Skeletal muscle tissue (tissue), 4 donors: ENCODE measurements around the gene TP53I3. TPM values are rescaled to one million over a fixed set of nuclear protein-coding genes. Genes with fewer than 3 reads are reported as not detected.
A peak's percentile ranks its signal among the peaks of the same experiment; 100 is the strongest.

Experiments used
- H3K27ac ChIP-seq: one replicate; pipeline ENCODE4 v1.7.0; 2013; ENCODE audit warnings: mild to moderate bottlenecking, low read depth, low read length, inconsistent platforms
- H3K27me3 ChIP-seq, 3 donors: one replicate each; pipeline ENCODE4 v1.7.0; 2013; ENCODE audit warnings: low read length in 3 of 3; ENCODE audit not compliant: control insufficient read depth in 3 of 3, insufficient read depth in 3 of 3
- H3K36me3 ChIP-seq, 3 donors: one replicate each; pipeline ENCODE4 v1.7.0; 2013; ENCODE audit warnings: low read length in 3 of 3; ENCODE audit not compliant: control insufficient read depth in 3 of 3, insufficient read depth in 3 of 3
- H3K4me1 ChIP-seq, 3 donors: one replicate each; pipeline ENCODE4 v1.7.0; 2013; ENCODE audit warnings: low read length in 3 of 3, mild to moderate bottlenecking in 3 of 3; ENCODE audit not compliant: control insufficient read depth in 3 of 3, insufficient read depth in 3 of 3
- H3K4me3 ChIP-seq, 3 donors: one replicate each; pipeline ENCODE4 v1.7.0; 2013; ENCODE audit warnings: low read length in 3 of 3
- H3K9ac ChIP-seq, 3 donors: one replicate each; pipeline ENCODE4 v1.7.0; 2013; ENCODE audit warnings: low read length in 3 of 3, mild to moderate bottlenecking in 3 of 3, moderate library complexity in 2 of 3, low read depth in 1 of 3
- H3K9me3 ChIP-seq, 3 donors: one replicate each; pipeline ENCODE4 v1.7.0; 2013; ENCODE audit warnings: low read length in 3 of 3; ENCODE audit not compliant: control insufficient read depth in 3 of 3
- total RNA-seq: library from RNA; depleted of rRNA; stranded (reverse); fragments of >200 nt; gene quantifications from one replicate; pipeline ENCODE4 v1.2.3, GENCODE V29; 2014
- donor health status: Osteomylitis.

Gene TP53I3
- total RNA-seq, 1 donor from 2014 or later, result 25.1 TPM

DNA sequence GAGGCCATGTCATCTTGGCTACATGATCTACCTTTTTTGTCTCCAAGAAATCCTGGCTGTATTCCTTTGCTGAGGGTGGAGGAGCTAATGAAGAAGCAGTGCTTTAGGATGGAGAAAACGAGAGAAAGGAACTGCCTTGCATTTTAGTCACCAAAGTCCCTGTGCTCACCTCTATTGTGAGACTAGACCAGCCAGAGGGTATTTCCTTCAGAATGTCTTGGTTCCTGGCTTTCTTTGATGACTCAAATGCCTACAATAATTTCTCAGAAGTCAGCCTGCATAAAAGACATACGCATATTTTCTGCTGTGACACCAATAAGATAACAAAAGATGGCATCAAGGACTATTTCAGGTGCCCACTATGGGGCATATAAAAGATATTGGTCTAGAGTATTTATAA is 19.3 kb downstream of the TP53I3 start:
- Histone ChIP-seq H3K27me3 (no peaks in the 10 kb centered on the region), H3K9me3 (no peaks in the 10 kb centered on the region), H3K4me3 (no peak overlapping the region), H3K36me3 (peaks cover 8 to 37% (median 27%) of the 10 kb centered on the region in 3 donors), H3K9ac (no peak overlapping the region), H3K4me1 (no peaks in the 10 kb centered on the region), H3K27ac (no peak overlapping the region)

DNA sequence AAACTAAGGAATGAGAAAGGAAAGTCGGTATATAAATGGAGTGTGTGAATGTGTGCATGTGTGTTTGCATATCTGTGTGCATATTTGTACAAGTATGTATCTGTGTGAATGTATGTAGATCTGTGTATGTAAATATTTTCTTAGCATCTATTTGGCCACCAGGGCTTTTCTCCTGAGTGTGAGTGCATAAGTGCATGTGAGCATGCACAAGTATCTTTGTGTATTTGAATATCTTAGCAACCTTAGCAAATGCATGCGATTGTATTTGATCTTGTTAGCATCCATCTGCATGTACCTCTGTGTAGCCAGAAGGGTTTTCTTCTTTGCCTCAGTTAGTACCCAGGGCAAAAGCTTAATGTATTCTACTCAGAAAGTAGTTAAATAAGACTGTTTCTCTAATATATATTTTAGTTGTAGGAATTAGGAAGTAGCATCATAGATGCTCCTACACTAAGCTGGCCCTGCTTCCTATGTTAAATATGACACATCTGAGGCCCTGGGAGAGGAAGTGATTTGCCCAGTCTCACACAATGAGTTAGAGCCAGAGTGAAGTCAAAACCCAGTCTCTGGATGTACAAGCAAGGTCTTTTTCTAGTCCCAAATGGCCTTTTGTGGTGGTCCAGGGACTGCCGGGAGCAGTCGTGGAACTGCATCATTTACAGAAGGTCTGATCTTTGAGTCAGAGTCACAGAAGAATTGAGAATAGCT is 25.9 kb downstream of the TP53I3 start:
- no peak overlapping the region for H3K4me3 ChIP-seq
- no peaks in the 10 kb centered on the region for H3K36me3 ChIP-seq
- no peak overlapping the region for H3K27ac ChIP-seq
- no peaks in the 10 kb centered on the region for H3K9me3 ChIP-seq
- no peaks in the 10 kb centered on the region for H3K4me1 ChIP-seq
- no peaks in the 10 kb centered on the region for H3K27me3 ChIP-seq
- H3K9ac ChIP-seq, result no peak overlapping the region

DNA sequence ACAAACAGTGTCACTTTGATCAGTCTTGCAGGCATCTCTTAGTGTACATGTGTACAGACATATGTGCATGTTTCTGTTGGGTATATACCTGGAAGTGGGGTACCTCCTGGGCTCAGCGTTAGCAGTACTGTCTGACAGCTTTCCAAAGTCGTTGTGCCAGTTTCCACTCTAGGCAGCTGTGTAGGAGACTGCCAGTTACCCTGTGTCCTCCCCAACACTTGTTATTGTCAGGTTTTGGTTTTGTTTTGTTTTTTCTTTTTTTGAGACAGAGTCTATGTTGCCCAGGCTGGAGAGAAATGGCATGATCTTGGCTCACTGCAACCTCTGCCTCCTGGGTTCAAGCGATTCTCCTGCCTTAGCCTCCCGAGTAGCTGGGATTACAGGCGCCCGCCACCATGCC is 28.9 kb downstream of the TP53I3 start:
- no peak overlapping the region for H3K4me3 ChIP-seq
- H3K27ac ChIP-seq, result no peak overlapping the region
- no peak overlapping the region for H3K9ac ChIP-seq
- H3K4me1 ChIP-seq, result no peaks in the 10 kb centered on the region
- no peaks in the 10 kb centered on the region for H3K36me3 ChIP-seq
- H3K9me3 ChIP-seq, result no peaks in the 10 kb centered on the region
- H3K27me3 ChIP-seq, result no peaks in the 10 kb centered on the region

DNA sequence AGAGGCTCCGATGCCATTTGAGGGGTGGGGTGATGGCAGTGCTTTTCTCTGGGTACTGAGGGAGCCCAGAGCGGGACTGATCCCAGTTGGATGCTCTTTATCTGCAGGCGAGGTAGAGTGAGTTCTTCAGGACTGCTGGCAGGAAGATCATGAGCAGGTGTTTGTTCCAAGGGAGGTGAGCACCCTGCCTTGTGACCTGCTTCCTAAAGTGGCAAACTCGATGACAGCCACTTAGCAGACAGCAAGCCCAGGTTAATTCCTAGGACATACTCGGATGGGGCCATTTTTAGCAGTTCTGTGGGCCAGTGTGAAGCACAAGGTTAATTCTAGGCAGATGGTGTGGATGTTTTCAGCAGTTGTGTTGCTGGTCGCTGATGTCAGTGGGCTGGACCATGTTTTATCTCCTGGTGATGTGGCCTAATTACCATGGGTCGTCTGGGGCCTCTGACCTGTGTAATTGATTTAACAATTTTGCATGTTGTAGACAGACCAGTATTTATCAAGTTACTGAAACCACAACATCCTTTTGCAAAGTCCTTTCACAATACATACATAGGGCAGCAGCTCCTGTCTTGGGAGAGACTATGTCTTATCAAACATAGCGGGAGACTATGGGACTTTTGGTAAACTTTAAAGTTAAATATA is 30.1 kb downstream of the TP53I3 start:
- H3K9me3 ChIP-seq, result no peaks in the 10 kb centered on the region

DNA sequence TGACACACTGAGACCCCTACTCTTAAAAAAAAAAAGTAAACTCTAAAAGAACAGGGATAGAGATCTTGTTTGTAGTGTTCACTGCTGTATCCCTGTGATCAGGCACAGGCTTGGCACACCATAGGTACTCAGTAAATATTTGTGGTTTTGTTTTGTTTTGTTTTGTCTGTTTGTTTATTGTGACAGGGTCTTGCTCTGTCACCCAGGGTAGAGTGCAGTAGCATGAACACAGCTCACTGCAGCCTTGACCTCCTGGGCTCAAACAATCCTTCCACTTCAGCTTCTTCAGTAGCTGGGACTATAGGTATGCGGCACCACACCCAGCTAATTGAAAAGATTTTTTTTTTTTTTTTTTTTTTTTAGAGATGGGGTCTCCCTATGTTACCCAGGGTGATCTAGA is 31.7 kb downstream of the TP53I3 start:
- H3K4me3 ChIP-seq, result no peak overlapping the region
- no peaks in the 10 kb centered on the region for H3K9me3 ChIP-seq
- H3K9ac ChIP-seq, result no peak overlapping the region
- no peak overlapping the region for H3K27ac ChIP-seq
- H3K36me3 ChIP-seq, result no peaks in the 10 kb centered on the region
- H3K27me3 ChIP-seq, result peaks cover 0 to 11% (median 5%) of the 10 kb centered on the region in 3 donors
- H3K4me1 ChIP-seq, result peaks cover 5 to 12% (median 10%) of the 10 kb centered on the region in 3 donors

More for the DNA sequence above, 30.1 kb downstream of the TP53I3 start:
- peaks cover 3 to 6% (median 5%) of the 10 kb centered on the region in 3 donors for H3K4me1 ChIP-seq
- no peak overlapping the region for H3K4me3 ChIP-seq
- H3K27me3 ChIP-seq, result peaks cover 0 to 4% (median 0%) of the 10 kb centered on the region in 3 donors
- H3K9ac ChIP-seq, result no peak overlapping the region
- H3K27ac ChIP-seq, result no peak overlapping the region
- H3K36me3 ChIP-seq, result no peaks in the 10 kb centered on the region

DNA sequence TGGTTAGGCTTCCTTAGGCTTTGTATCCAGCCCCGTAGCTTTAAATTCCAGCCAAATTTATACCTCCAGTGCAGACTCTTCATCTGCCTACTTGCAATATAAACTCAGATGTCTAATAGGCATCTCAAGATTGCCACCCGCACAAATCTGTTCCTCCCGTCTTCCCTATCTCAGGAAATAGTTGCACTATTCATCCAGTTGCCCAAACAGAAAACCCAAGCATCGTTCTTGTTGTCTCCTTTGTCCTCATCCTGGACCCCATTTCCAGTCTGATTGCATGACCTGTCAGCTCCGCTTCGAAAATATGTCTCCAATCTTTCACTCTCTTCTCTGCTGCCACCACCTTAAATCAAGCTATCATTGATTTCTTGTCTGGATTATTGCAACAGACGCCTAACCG is 32.8 kb downstream of the TP53I3 start:
- Histone ChIP-seq H3K4me1 (peaks cover 5 to 18% (median 14%) of the 10 kb centered on the region in 3 donors), H3K27me3 (peaks cover 0 to 11% (median 5%) of the 10 kb centered on the region in 3 donors), H3K9ac (no peak overlapping the region), H3K36me3 (no peaks in the 10 kb centered on the region), H3K27ac (no peak overlapping the region), H3K9me3 (no peaks in the 10 kb centered on the region), H3K4me3 (no peak overlapping the region)

DNA sequence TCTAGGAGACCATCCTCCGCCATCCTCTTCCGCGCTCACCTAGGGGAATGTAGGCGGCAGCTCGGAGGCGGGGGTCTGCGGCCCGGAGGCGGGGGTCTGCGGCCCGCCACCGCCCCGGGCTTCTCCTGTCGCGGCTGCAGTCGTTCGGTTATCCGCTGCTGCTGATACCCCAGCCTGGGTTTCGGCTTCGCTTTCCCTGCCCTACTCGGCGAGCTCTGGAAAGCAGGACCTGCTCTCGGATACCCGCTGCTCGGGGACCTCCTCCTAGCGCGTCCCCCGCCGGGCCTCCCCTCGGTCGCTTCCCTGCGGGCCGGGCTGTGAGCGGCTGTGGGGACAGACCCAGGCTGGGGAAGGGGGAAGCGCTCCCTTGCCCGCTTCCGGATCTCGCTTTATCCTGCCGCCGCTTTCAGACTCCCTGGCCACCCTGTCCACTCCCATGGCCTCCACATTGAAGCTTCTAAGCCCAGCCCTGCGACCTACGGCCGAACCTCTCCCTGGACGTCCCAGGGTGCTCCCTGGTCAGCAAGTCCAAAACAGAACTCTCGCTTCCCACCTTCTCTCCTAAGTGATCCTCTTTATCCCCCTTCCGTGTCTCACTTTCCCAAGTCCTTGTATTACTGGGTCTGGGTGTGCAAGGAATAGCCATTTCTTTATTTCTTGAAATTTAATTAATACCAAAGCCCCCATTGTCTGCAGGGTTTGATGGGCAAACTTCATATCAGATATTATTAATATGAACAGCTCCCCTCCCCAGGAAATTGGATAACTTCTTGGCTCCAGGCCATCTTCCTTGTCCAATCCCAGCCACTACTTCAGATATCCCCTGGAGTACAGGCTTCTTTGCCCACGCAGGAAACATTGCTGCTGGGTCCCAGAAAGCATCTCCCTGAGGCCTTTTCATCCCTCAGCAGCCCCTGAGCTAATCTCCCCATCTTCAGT is 34.3 kb downstream of the TP53I3 start:
- H3K9me3 ChIP-seq, result no peaks in the 10 kb centered on the region
- H3K27ac ChIP-seq, result no peak overlapping the region
- H3K27me3 ChIP-seq, result peaks cover 0 to 11% (median 5%) of the 10 kb centered on the region in 3 donors
- H3K4me1 ChIP-seq, result peaks cover 9 to 22% (median 21%) of the 10 kb centered on the region in 3 donors
- no peaks in the 10 kb centered on the region for H3K36me3 ChIP-seq
- peak overlapping the region; percentile 67 to 75 (median 71) for H3K4me3 ChIP-seq
- peak overlapping the region in 2 of 3 donors; percentile 64 to 75 for H3K9ac ChIP-seq

DNA sequence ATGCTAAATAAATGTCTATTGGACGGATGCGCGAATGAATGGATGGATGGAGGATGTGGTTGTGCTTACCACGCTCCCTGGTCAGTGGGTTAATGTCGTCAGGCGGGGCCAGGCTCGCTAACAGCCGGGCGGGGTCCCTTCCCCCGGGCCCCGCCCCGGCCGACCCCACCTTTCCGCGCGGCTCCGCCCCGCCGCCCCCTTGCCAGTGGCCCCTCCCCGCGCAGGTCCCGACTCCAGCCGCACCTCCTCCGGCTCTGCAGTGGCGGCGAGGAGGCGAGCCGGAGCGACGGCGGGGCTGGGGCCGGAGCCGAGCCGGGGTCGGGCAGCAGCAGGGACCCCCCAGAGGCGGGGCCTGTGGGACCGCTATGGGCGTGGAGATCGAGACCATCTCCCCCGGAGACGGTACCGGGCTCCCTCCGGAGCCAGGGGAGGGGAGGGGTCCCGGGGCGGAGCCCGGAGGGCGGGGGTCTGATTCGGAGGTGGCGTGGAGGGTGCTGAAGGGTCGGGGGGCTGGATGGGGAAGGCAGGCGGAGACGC is 35.1 kb downstream of the TP53I3 start, which contains the start of gene FKBP1B:
FKBP1B (plus strand) TSS at position 257 of the 537 bp plus-strand sequence; CDS start at position 366, 109 bp downstream.
- Histone ChIP-seq H3K36me3 (no peaks in the 10 kb centered on the region), H3K4me1 (peaks cover 9 to 22% (median 21%) of the 10 kb centered on the region in 3 donors), H3K4me3 (peak within 1 kb of the TSS; percentile 67 to 75 (median 71)), H3K9me3 (no peaks in the 10 kb centered on the region), H3K9ac (peak within 1 kb of the TSS in 2 of 3 donors; percentile 64 to 75), H3K27me3 (peaks cover 0 to 11% (median 5%) of the 10 kb centered on the region in 3 donors), H3K27ac (no peak within 1 kb of the TSS)

DNA sequence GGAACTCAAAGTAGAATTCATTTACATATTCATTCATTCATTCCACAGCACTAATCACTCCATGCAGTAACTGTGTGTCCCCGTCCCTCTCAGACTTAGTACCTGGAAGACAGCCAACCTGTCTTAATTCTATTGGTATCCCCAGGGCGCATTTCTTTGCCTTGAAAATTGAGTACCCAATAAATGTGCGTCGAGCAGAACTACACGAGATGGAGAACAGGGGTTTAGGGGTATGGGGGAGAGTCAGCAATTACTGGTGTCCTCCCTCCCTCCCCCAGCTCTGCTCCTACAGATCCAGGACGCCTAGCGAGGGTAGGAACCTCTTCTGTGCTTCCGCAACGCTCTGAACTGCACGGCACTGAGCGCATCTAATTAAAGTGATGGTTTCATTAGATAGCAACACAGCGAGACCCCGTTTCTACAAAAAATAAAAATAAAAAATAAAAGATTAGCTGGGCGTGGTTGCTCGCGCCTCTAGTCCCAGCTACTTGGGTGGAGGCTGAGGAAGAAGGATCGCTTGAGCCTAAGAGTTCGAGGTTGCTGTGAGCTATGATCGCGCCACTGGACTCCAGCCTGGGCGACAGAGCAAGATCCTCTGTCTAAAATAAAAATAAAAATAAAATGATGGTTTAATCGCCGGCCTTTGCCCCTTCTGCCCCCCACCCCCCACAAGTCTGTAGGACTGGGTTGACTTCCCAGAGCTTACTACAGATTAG is 35.7 kb downstream of the TP53I3 start:
- Histone ChIP-seq H3K9ac (peak overlapping the region in 1 of 3 donors; percentile 35), H3K27ac (no peak overlapping the region), H3K27me3 (peaks cover 0 to 11% (median 5%) of the 10 kb centered on the region in 3 donors), H3K9me3 (no peaks in the 10 kb centered on the region), H3K4me1 (peaks cover 9 to 22% (median 21%) of the 10 kb centered on the region in 3 donors), H3K36me3 (no peaks in the 10 kb centered on the region), H3K4me3 (peak overlapping the region; percentile 45 to 67 (median 49))
